A549 (cell line): Measurements from ENCODE around the gene CHCHD5. TPM values are rescaled to one million over a fixed set of nuclear protein-coding genes. Genes with fewer than 3 reads are reported as not detected.

Experiments used
- ATAC-seq, 2 experiments: fragments of 200-7000 bp in 1 of 2; fragments of >200 bp in 1 of 2; cut with Nextera tagmentation in 1 of 2; cut with Tn5 transposase in 1 of 2; 3 replicates each; pipeline versions ENCODE4 v1.8.0 to v1.9.1; 2018 to 2020; ENCODE audit warnings: mild to moderate bottlenecking in 1 of 2, moderate library complexity in 1 of 2
- CTCF ChIA-PET: fragments of 300-600 bp; sonication (Branson Sonifier 250); formaldehyde crosslinking; extraction: SDS; loops from one replicate; lab custom pipeline; 2021; ENCODE audit warnings: antibody characterized with exemption, inconsistent platforms; lab: Yijun Ruan, JAX
- POLR2A ChIA-PET: fragments of 350-600 bp; formaldehyde crosslinking; extraction: SDS; loops from one replicate; lab custom pipeline; 2021; ENCODE audit warnings: antibody characterized with exemption, inconsistent platforms; lab: Yijun Ruan, JAX
- DNase-seq, 2 experiments: peaks; one replicate each; pipeline versions ENCODE4 v3.0.0 to v3.0.0-alpha.2; 2011 to 2016; ENCODE audit warnings: low read depth in 1 of 2, low spot score in 1 of 2
- FAIRE-seq: peaks from 2 replicates; lab custom pipeline; 2011; peaks lifted over from hg19 to GRCh38; lab: Jason Lieb, UNC
- H3K27ac ChIP-seq, 2 experiments: fragments of >200 bp; sonication (Bioruptor Twin); formaldehyde crosslinking; 3 replicates each; pipeline ENCODE4 v1.5.1; 2016 to 2017
- H3K4me1 ChIP-seq: fragments of >200 bp; sonication (Bioruptor Twin); formaldehyde crosslinking; 3 replicates; pipeline ENCODE4 v1.6.1; 2016
- H3K4me2 ChIP-seq: fragments of >200 bp; sonication (Bioruptor Twin); formaldehyde crosslinking; 3 replicates; pipeline ENCODE4 v1.6.1; 2016
- H3K4me3 ChIP-seq: fragments of >200 bp; sonication (Bioruptor Twin); formaldehyde crosslinking; 3 replicates; pipeline ENCODE4 v1.5.1; 2016
- H3K9me3 ChIP-seq: fragments of >200 bp; sonication (Bioruptor Twin); formaldehyde crosslinking; 3 replicates; pipeline ENCODE4 v1.6.1; 2016
- ATOH8 ChIP-seq: fragments of 250-450 bp; sonication (Bioruptor Pico); IDR thresholded peaks from 2 replicates; pipeline ENCODE4 v1.5.0; 2020; ENCODE audit warnings: low read depth, mild to moderate bottlenecking, moderate library complexity
- BCL3 ChIP-seq: fragments of >200 bp; sonication (Bioruptor Twin); formaldehyde crosslinking; IDR thresholded peaks from 3 replicates; pipeline ENCODE4 v1.6.1; 2016
- CHD2 ChIP-seq: fragments of 150-350 bp; IDR thresholded peaks from 2 replicates; pipeline ENCODE4 v1.6.1; 2014; ENCODE audit warnings: low read length; ENCODE audit not compliant: partially characterized antibody
- CTCF ChIP-seq: fragments of >200 bp; sonication (Bioruptor Twin); formaldehyde crosslinking; IDR thresholded peaks from 3 replicates; pipeline ENCODE4 v1.5.1; 2016
- EHF ChIP-seq: fragments of 250-450 bp; sonication (Bioruptor Pico); IDR thresholded peaks from 2 replicates; pipeline ENCODE4 v1.5.0; 2020; ENCODE audit warnings: mild to moderate bottlenecking
- EHMT2 ChIP-seq: fragments of 200-600 bp; sonication (generic); IDR thresholded peaks from 2 replicates; pipeline ENCODE4 v1.6.1; 2016; ENCODE audit warnings: antibody characterized with exemption, low read depth, mild to moderate bottlenecking, moderate library complexity
- ELK1 ChIP-seq: fragments of 150-350 bp; IDR thresholded peaks from 2 replicates; pipeline ENCODE4 v1.6.1; 2014; ENCODE audit warnings: low read depth, mild to moderate bottlenecking, low read length
- EP300 ChIP-seq, 2 experiments: fragments of >200 bp; sonication (Bioruptor Twin); formaldehyde crosslinking; IDR thresholded peaks; 2 replicates in 1 of 2; 3 replicates in 1 of 2; pipeline ENCODE4 v1.6.1; 2016 to 2017
- ESRRA ChIP-seq: fragments of 150-350 bp; IDR thresholded peaks from 2 replicates; pipeline ENCODE4 v1.6.1; 2014; ENCODE audit warnings: mild to moderate bottlenecking, low read length, borderline replicate concordance
- FOXS1 ChIP-seq: fragments of 250-450 bp; sonication (Bioruptor Pico); IDR thresholded peaks from 2 replicates; pipeline ENCODE4 v1.5.0; 2020; ENCODE audit warnings: mild to moderate bottlenecking, moderate library complexity
- GATA3 ChIP-seq: IDR thresholded peaks from 2 replicates; pipeline ENCODE4 v1.6.1; 2012; ENCODE audit warnings: borderline replicate concordance
- HDAC2 ChIP-seq: fragments of 200-600 bp; sonication (generic); IDR thresholded peaks from 2 replicates; pipeline ENCODE4 v1.6.1; 2016
- MAZ ChIP-seq: fragments of 150-350 bp; IDR thresholded peaks from 2 replicates; pipeline ENCODE4 v1.6.1; 2014; ENCODE audit warnings: antibody characterized with exemption, low read depth, low read length, borderline replicate concordance
- RAD21 ChIP-seq, 2 experiments: fragments of >200 bp in 1 of 2; sonication (Bioruptor Twin) in 1 of 2; formaldehyde crosslinking in 1 of 2; IDR thresholded peaks in 1 of 2; conservative IDR thresholded peaks in 1 of 2; 2 replicates in 1 of 2; 3 replicates in 1 of 2; pipeline ENCODE4 v1.6.1; 2012 to 2018; ENCODE audit warnings: inconsistent platforms in 1 of 2
- REST ChIP-seq: fragments of 200-600 bp; sonication (generic); IDR thresholded peaks from 2 replicates; pipeline ENCODE4 v1.6.1; 2016; ENCODE audit warnings: antibody characterized with exemption, mild to moderate bottlenecking, moderate library complexity
- RFX5 ChIP-seq: fragments of 450-650 bp; IDR thresholded peaks from 2 replicates; pipeline ENCODE4 v1.7.1; 2014; ENCODE audit warnings: antibody characterized with exemption, mild to moderate bottlenecking, moderate library complexity
- SREBF2 ChIP-seq: fragments of 450-650 bp; IDR thresholded peaks from 2 replicates; pipeline ENCODE4 v1.6.1; 2014; ENCODE audit warnings: mild to moderate bottlenecking, moderate library complexity
- TFCP2L1 ChIP-seq: fragments of 250-450 bp; sonication (Bioruptor Pico); IDR thresholded peaks from 2 replicates; pipeline ENCODE4 v1.5.0; 2021; ENCODE audit warnings: mild to moderate bottlenecking
- USF2 ChIP-seq: fragments of 450-650 bp; IDR thresholded peaks from 2 replicates; pipeline ENCODE4 v1.6.1; 2014; ENCODE audit warnings: antibody characterized with exemption
- ZFP36 ChIP-seq: fragments of 450-650 bp; IDR thresholded peaks from 2 replicates; pipeline ENCODE4 v1.6.1; 2014; ENCODE audit warnings: borderline replicate concordance; ENCODE audit not compliant: partially characterized antibody
- WGBS: methylation state at CpG from one replicate; pipeline ENCODE4 v1.1.6; 2017; ENCODE audit errors: missing lambda C conversion rate; 5-methylcytosine and 5-hydroxymethylcytosine counted together
- polyA plus RNA-seq, 4 experiments: library from polyadenylated mRNA; depleted of rRNA in 3 of 4; stranded (reverse); fragments of >200 nt; fragmentation: RNase III in 1 of 4; extraction: RNeasy Plus Mini Kit Qiagen cat#74134 plus additional on column Dnase treatment in 1 of 4; gene quantifications; 2 replicates in 3 of 4; 3 replicates in 1 of 4; pipeline ENCODE4 v1.2.3, GENCODE V29; 2011 to 2017

Gene CHCHD5
- polyA plus RNA-seq, 2 of the 4 experiments (the other 2 are of a cell fraction), result 15.0 to 61.4 TPM

- CTCF ChIA-PET, result interaction anchor here (1.2 to 7.5 kb wide), 3 partner anchors 13 to 140 kb away, joined by 3 to 54 read pairs (median 31); no protein-coding TSS in a partner anchor
- DNase-seq (no peak), ATAC-seq (no peak), FAIRE-seq (no peak)
- Histone ChIP-seq H3K4me1 (peaks cover 18% of the 10 kb centered on the region), H3K27ac (peak overlapping the region in 1 of 2 experiments; percentile 97; a peak in 1 of 6 replicates), H3K4me3 (no peak overlapping the region; the same call in 2 of the 3 replicates), H3K9me3 (no peaks in the 10 kb centered on the region), H3K4me2 (peak overlapping the region; percentile 89)
- 92% methylated on average over 18 of the region's 18 CpGs for WGBS
- POLR2A ChIA-PET, result no interaction called here
- no peak for TF ChIP-seq MAZ
- TF ChIP-seq BCL3, result no peak
- no peak for TF ChIP-seq ELK1
- no peak for TF ChIP-seq ATOH8 (CRISPR knock-in tag)
- no peak for TF ChIP-seq EHMT2
- no peak for TF ChIP-seq REST
- no peak for TF ChIP-seq CTCF
- TF ChIP-seq SREBF2, result no peak
- TF ChIP-seq EHF (CRISPR knock-in tag), result no peak
- TF ChIP-seq CHD2, result no peak
- no peak for TF ChIP-seq ZFP36
Observed at GRCh38 chr2:112585873-112586464, 1.6 kb downstream of the CHCHD5 start.

GRCh38 chr2:112588611-112589045 lies 4.2 kb downstream of the CHCHD5 start:
- no peak for ATAC-seq
- ChIA-PET CTCF (interaction anchor here (0.6 to 7.5 kb wide), 3 partner anchors 10 to 370 kb away, joined by 3 to 54 read pairs (median 4); no protein-coding TSS in a partner anchor), POLR2A (no interaction called here)
- TF ChIP-seq EP300 (IDR thresholded peaks at IDR 0.05) (no peak), HDAC2 (no peak), REST (no peak), USF2 (no peak), RAD21 (conservative IDR thresholded peaks at IDR 0.05 in 1 of 2, IDR thresholded peaks at IDR 0.05 in 1 of 2) (no peak), GATA3 (no peak), RFX5 (no peak), ATOH8 (CRISPR knock-in tag) (no peak), FOXS1 (no peak), TFCP2L1 (CRISPR knock-in tag) (no peak), ESRRA (no peak)

More at GRCh38 chr2:112588611-112589045, 4.2 kb downstream of the CHCHD5 start:
- no peaks in the 10 kb centered on the region for H3K9me3 ChIP-seq
- 86% methylated on average over 6 of the region's 6 CpGs for WGBS
- H3K4me2 ChIP-seq, result no peak overlapping the region
- FAIRE-seq (no peak), DNase-seq (no peak)
- no peak overlapping the region for H3K27ac ChIP-seq
- no peak overlapping the region for H3K4me3 ChIP-seq
- H3K4me1 ChIP-seq, result peaks cover 8% of the 10 kb centered on the region
